Peyer's patch (tissue), 4 donors: ENCODE measurements around the gene ENHO. TPM values are rescaled to one million over a fixed set of nuclear protein-coding genes. Genes with fewer than 3 reads are reported as not detected.

Experiments used
- DNase-seq, 3 donors: peaks; one replicate each; pipeline ENCODE4 v3.0.0-alpha.2; 2017 to 2019
- H3K27ac ChIP-seq, 4 donors: fragments of 200-600 bp; sonication (generic); one replicate each; pipeline ENCODE4 v1.5.1; 2016 to 2019
- H3K27me3 ChIP-seq, 2 donors: fragments of 200-600 bp; sonication (generic); one replicate each; pipeline ENCODE4 v1.5.1; 2019
- H3K36me3 ChIP-seq, 3 donors: fragments of 200-600 bp; sonication (generic); one replicate each; pipeline ENCODE4 v1.5.1; 2016 to 2019
- H3K4me1 ChIP-seq, 4 donors: fragments of 200-600 bp; sonication (generic); one replicate each; pipeline ENCODE4 v1.5.1; 2016 to 2019
- H3K4me3 ChIP-seq, 4 donors: fragments of 200-600 bp; sonication (generic); 1 replicate in 3 of 4; 2 replicates in 1 of 4; pipeline ENCODE4 v1.5.1; 2016 to 2019; ENCODE audit warnings: mild to moderate bottlenecking in 1 of 4
- H3K9me3 ChIP-seq, 4 donors: fragments of 200-600 bp; sonication (generic); one replicate each; pipeline ENCODE4 v1.5.1; 2016 to 2019; ENCODE audit warnings: mild to moderate bottlenecking in 1 of 4
- POLR2A ChIP-seq, 2 donors: fragments of 450-650 bp; IDR thresholded peaks; one replicate each; pipeline ENCODE4 v1.5.1; 2017; ENCODE audit warnings: antibody characterized with exemption in 2 of 2, mild to moderate bottlenecking in 2 of 2, moderate library complexity in 2 of 2
- total RNA-seq, 4 donors: library from RNA; depleted of rRNA; stranded (reverse); fragments of >200 nt; gene quantifications; one replicate each; pipeline ENCODE4 v1.1.0, GENCODE V29; 2016
- TF ChIP-seq, protein P1 (sequence below), 6 experiments: fragments of 450-650 bp in 4 of 6; fragments of 200-600 bp in 2 of 6; sonication (generic) in 1 of 6; IDR thresholded peaks; one replicate each; pipeline ENCODE4 v1.5.1; 2017 to 2019; ENCODE audit warnings: antibody characterized with exemption in 6 of 6, mild to moderate bottlenecking in 3 of 6, moderate library complexity in 1 of 6

ENHO gene
- total RNA-seq, 4 donors from 2014 or later = 1.8 to 3.3 TPM; not detected in 2

DNA sequence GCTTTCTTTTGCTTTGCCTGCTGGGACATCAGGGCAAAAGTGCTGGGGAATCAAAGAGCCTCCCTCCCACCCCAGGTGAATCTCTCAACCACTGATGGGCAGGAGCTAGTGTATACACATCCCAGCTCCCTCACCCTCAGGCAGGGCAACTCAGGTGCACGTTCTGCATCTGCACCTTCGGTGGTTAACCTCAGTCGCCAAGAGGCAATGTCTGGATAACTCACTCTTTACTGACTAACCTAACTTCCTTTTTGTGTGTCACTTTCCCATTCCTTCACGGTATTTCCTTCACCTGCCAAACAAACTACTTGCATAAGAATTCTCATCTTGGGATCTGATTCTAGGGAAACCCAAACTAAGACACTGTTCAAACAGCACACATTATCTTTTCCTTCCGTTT is 40.5 kb upstream of the ENHO start:
- Histone ChIP-seq H3K9me3 (peaks cover 0 to 4% (median 0%) of the 10 kb centered on the region in 4 donors), H3K36me3 (no peaks in the 10 kb centered on the region), H3K4me1 (peaks cover 0 to 22% (median 1%) of the 10 kb centered on the region in 4 donors), H3K27ac (no peak overlapping the region), H3K4me3 (no peak overlapping the region), H3K27me3 (no peaks in the 10 kb centered on the region)
- DNase-seq = no peak
- no peak for TF ChIP-seq POLR2A (IDR thresholded peaks at IDR 0.05)
- TF ChIP-seq, protein P1, sequence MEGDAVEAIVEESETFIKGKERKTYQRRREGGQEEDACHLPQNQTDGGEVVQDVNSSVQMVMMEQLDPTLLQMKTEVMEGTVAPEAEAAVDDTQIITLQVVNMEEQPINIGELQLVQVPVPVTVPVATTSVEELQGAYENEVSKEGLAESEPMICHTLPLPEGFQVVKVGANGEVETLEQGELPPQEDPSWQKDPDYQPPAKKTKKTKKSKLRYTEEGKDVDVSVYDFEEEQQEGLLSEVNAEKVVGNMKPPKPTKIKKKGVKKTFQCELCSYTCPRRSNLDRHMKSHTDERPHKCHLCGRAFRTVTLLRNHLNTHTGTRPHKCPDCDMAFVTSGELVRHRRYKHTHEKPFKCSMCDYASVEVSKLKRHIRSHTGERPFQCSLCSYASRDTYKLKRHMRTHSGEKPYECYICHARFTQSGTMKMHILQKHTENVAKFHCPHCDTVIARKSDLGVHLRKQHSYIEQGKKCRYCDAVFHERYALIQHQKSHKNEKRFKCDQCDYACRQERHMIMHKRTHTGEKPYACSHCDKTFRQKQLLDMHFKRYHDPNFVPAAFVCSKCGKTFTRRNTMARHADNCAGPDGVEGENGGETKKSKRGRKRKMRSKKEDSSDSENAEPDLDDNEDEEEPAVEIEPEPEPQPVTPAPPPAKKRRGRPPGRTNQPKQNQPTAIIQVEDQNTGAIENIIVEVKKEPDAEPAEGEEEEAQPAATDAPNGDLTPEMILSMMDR (IDR thresholded peaks at IDR 0.05) = no peak

GRCh38 chr9:34562135-34562745 is 39.5 kb upstream of the ENHO start:
- Histone ChIP-seq H3K27me3 (no peaks in the 10 kb centered on the region), H3K36me3 (no peaks in the 10 kb centered on the region), H3K4me1 (peaks cover 0 to 22% (median 1%) of the 10 kb centered on the region in 4 donors), H3K9me3 (peaks cover 0 to 4% (median 0%) of the 10 kb centered on the region in 4 donors), H3K27ac (no peak overlapping the region), H3K4me3 (no peak overlapping the region)
- DNase-seq = peak in 2 of 3 donors; percentile 64 to 65
- no peak for TF ChIP-seq POLR2A (IDR thresholded peaks at IDR 0.05)
- TF ChIP-seq, protein P1 (IDR thresholded peaks at IDR 0.05) = peak in 5 of 6 experiments; percentile 27 to 84 (median 72)

DNA sequence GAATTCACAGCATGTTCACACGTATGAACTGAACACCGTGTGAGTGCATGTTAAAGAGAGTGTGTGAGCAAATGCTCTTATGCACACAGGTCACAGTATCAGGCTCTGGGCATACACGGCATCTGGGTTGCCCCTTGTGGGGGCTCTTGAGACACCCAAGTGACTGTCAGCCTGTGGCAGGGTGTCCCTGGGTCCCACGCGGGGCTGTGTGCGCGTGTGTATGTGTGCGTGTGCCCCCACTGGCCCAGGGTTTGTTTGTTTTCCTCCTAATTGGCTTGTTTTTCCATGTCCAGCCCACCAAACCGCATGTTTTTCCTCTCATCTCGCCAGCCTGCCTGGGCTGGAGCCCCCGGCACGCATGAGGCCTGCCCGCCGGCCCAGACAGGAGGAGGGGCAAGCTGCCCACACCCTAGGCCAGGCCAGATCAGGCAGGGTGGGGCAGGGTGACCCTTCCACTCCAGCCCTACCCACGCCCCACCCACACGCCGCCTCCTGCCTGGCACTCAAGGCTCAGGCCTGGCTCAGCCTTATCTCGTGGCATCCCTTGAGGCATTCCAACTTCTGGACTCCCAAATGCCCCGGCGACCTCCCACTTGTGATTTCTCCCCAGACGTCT is 37.9 kb upstream of the ENHO start:
- H3K27me3 ChIP-seq = no peaks in the 10 kb centered on the region
- no peak overlapping the region for H3K4me3 ChIP-seq
- H3K36me3 ChIP-seq = no peaks in the 10 kb centered on the region
- H3K9me3 ChIP-seq = peaks cover 0 to 4% (median 0%) of the 10 kb centered on the region in 4 donors
- H3K4me1 ChIP-seq = peaks cover 0 to 22% (median 1%) of the 10 kb centered on the region in 4 donors
- peak in 2 of 3 donors; percentile 82 to 86 for DNase-seq
- TF ChIP-seq, protein P1 (IDR thresholded peaks at IDR 0.05) = peak in 2 of 6 experiments; percentile 32 to 50
- no peak for TF ChIP-seq POLR2A (IDR thresholded peaks at IDR 0.05)
- H3K27ac ChIP-seq = peak overlapping the region in 3 of 4 donors; percentile 43 to 90 (median 87)

- Histone ChIP-seq H3K36me3 (no peaks in the 10 kb centered on the region), H3K27me3 (no peaks in the 10 kb centered on the region)
- peak in 2 of 3 donors; percentile 82 to 83 for DNase-seq
These were observed 37.0 kb upstream of the ENHO start for GRCh38 chr9:34559624-34560455.

More at GRCh38 chr9:34559624-34560455, 37.0 kb upstream of the ENHO start:
- H3K9me3 ChIP-seq = peaks cover 0 to 4% (median 0%) of the 10 kb centered on the region in 4 donors
- peak overlapping the region in 3 of 4 donors; percentile 53 to 90 (median 87) for H3K27ac ChIP-seq
- TF ChIP-seq POLR2A (IDR thresholded peaks at IDR 0.05) = peak; percentile 39 to 53
- TF ChIP-seq, protein P1 (IDR thresholded peaks at IDR 0.05) = no peak
- H3K4me1 ChIP-seq = peaks cover 0 to 22% (median 1%) of the 10 kb centered on the region in 4 donors
- peak overlapping the region in 2 of 4 donors; percentile 7 to 23 for H3K4me3 ChIP-seq
